ENCODE measurements around the gene DOCK4.

DNA sequence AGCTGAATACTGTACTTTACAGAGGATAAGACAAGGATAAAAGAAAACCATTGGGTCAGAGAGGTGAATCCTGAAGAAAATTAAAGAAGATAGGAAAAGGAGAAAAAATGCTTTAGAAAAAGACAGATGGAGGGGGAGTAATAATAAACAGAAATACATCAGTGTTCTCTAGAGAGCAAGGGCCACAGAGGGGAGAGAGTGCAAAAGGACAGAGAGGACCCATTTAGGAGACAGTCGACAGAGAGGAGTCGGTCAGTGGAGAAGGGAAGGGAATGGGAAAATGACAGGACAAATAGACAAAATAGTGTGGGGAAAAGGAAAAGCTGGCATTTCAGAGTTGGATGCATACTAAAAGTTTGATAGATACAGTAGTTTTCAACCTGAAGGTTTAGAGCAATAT is 287.0 kb downstream of the DOCK4 start:
- TF ChIP-seq, protein P1, sequence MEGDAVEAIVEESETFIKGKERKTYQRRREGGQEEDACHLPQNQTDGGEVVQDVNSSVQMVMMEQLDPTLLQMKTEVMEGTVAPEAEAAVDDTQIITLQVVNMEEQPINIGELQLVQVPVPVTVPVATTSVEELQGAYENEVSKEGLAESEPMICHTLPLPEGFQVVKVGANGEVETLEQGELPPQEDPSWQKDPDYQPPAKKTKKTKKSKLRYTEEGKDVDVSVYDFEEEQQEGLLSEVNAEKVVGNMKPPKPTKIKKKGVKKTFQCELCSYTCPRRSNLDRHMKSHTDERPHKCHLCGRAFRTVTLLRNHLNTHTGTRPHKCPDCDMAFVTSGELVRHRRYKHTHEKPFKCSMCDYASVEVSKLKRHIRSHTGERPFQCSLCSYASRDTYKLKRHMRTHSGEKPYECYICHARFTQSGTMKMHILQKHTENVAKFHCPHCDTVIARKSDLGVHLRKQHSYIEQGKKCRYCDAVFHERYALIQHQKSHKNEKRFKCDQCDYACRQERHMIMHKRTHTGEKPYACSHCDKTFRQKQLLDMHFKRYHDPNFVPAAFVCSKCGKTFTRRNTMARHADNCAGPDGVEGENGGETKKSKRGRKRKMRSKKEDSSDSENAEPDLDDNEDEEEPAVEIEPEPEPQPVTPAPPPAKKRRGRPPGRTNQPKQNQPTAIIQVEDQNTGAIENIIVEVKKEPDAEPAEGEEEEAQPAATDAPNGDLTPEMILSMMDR (IDR thresholded peaks at IDR 0.05), result no peak
- TF ChIP-seq POLR2A (IDR thresholded peaks at IDR 0.05) (no peak), EP300 (IDR thresholded peaks at IDR 0.05) (no peak)
